ENCODE results near the gene CD300A.
A peak's percentile ranks its signal among the peaks of the same experiment; 100 is the strongest.

CD300A gene

DNA sequence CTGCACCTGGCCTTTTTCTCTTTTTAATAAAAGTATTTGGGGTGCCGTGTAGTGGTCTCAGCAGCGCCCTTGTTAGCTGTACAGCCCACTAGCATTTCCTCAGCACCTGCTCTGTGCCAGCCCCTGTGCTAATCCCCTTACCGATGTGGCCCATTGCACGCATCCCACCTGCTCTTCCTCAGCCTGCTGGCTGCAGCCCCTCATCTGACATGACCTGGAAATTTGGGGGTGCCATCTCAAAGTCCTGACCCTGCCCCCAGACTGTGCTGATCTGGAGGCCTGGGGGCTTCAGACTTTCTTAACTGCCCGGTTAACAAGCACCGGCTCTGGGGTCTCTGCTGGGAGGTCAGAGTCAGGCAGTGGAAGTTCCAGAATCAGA, 24.2 kb upstream of the CD300A start:
- Histone ChIP-seq H3K27ac (ENCODE audit: low read depth, low read length) (no peak overlapping the region), H2AFZ (ENCODE audit: low read length, unreplicated experiment) (no peak overlapping the region), H3K4me3 (ENCODE audit: low read depth, low read length) (no peak overlapping the region), H3K27me3 (ENCODE audit: insufficient read depth, low read length) (no peaks in the 10 kb centered on the region), H3K36me3 (ENCODE audit: insufficient read depth, low read length) (no peaks in the 10 kb centered on the region), H3K4me1 (ENCODE audit: control insufficient read depth, insufficient read depth, low read length, unreplicated experiment) (peaks cover 4% of the 10 kb centered on the region), H3K79me2 (ENCODE audit: control insufficient read depth, insufficient read depth, low read length, unreplicated experiment) (no peaks in the 10 kb centered on the region)

DNA sequence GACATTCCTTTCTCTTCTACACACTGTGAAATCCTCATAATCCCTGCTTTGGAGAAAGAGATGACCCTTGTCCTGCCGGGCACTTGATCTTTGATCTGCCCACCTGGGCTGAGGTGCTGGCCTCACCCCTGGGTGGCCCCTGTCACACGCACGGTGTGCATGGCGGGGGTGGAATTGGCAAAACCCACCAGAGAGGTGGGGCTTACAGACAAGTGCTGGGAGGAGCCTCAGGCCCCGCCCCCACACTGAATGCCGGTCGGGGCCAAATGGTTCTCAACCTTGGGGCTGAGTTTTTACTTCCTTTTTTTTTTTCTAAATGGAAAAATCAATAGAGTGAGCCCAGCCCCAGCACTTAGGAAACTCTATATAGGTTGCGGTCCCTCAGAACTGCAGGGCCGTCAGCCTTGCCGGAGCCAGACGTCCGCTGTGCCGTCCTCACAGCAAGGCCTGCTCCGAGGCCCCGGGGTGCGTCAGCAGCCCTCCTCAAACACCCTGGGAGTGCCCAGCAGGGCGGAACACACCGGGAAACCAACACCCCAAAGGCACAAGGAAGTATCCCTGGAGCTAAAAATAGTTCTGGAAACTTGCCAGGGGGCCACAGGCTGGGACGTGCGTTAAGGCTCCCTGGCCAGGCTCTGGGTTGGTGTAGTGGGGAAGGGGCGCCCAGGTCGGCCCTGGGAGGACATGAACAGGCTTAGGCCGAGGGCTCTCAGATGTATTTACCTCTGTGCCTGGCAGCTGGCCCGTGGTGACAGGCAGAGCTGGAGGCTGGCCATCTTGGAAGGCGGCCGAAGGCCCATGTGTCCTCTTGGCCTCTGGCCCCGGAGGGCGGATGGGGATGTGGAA, 23.5 kb upstream of the CD300A start:
- Histone ChIP-seq H3K4me1 (ENCODE audit: control insufficient read depth, insufficient read depth, low read length, unreplicated experiment) (peaks cover 4% of the 10 kb centered on the region), H2AFZ (ENCODE audit: low read length, unreplicated experiment) (no peak overlapping the region), H3K27ac (ENCODE audit: low read depth, low read length) (no peak overlapping the region), H3K27me3 (ENCODE audit: insufficient read depth, low read length) (no peaks in the 10 kb centered on the region), H3K4me3 (ENCODE audit: low read depth, low read length) (peak overlapping the region; percentile 8; the same call in 1 of the 2 replicates), H3K79me2 (ENCODE audit: control insufficient read depth, insufficient read depth, low read length, unreplicated experiment) (no peaks in the 10 kb centered on the region), H3K36me3 (ENCODE audit: insufficient read depth, low read length) (no peaks in the 10 kb centered on the region)

- H3K27me3 ChIP-seq (ENCODE audit: insufficient read depth, low read length): no peaks in the 10 kb centered on the region
- H3K4me1 ChIP-seq (ENCODE audit: control insufficient read depth, insufficient read depth, low read length, unreplicated experiment): peaks cover 4% of the 10 kb centered on the region
- no peak overlapping the region for H3K27ac ChIP-seq (ENCODE audit: low read depth, low read length)
- H3K36me3 ChIP-seq (ENCODE audit: insufficient read depth, low read length): no peaks in the 10 kb centered on the region
- H2AFZ ChIP-seq (ENCODE audit: low read length, unreplicated experiment): no peak overlapping the region
- H3K79me2 ChIP-seq (ENCODE audit: control insufficient read depth, insufficient read depth, low read length, unreplicated experiment): no peaks in the 10 kb centered on the region
- no peak overlapping the region for H3K4me3 ChIP-seq (ENCODE audit: low read depth, low read length)
Observed at GRCh38 chr17:74443516-74444296, 22.7 kb upstream of the CD300A start.

DNA sequence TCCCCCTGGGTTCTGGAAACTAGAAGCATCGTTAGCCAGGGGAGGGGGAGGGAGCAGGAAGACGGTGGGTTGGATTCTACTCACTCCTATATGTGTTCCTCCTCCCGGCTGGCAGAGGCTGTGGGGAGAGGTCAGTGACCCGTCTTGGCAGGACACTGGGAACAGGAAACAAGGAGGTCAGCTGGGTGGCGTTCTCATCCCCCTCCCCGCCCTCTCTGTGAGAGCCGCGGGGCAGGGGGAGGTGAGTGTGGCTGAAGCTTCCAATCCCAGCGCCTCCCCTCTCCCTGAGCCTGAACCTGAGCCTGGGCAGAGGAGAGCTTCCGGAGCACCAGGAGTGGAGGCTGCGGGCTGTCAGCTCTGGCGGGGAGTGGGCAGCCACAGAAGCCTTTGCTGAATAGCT, 22.0 kb upstream of the CD300A start:
- no peak overlapping the region for H3K27ac ChIP-seq (ENCODE audit: low read depth, low read length)
- no peaks in the 10 kb centered on the region for H3K27me3 ChIP-seq (ENCODE audit: insufficient read depth, low read length)
- no peaks in the 10 kb centered on the region for H3K36me3 ChIP-seq (ENCODE audit: insufficient read depth, low read length)
- H2AFZ ChIP-seq (ENCODE audit: low read length, unreplicated experiment): no peak overlapping the region
- peaks cover 4% of the 10 kb centered on the region for H3K4me1 ChIP-seq (ENCODE audit: control insufficient read depth, insufficient read depth, low read length, unreplicated experiment)
- no peak overlapping the region for H3K4me3 ChIP-seq (ENCODE audit: low read depth, low read length)
- no peaks in the 10 kb centered on the region for H3K79me2 ChIP-seq (ENCODE audit: control insufficient read depth, insufficient read depth, low read length, unreplicated experiment)

DNA sequence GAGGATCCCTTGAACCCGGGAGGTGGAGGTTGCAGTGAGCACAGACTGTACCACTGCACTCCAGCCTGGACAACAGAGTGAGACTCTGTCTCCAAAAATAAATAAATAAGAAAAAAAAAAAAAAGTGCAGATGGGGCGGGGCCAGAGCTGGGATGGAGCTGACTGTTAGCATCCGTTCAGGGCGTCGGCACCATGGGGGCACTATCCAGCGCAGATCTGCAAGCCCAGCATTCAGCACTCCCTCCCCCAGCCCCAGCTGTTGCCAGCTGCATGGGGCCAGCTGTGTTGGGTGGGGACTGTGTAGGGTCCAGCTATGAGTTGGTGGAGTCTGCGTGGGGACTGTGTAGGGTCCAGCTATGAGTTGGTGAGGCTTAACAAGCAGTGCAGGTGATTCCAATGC, 21.3 kb upstream of the CD300A start:
- H3K27ac ChIP-seq (ENCODE audit: low read depth, low read length): no peak overlapping the region

DNA sequence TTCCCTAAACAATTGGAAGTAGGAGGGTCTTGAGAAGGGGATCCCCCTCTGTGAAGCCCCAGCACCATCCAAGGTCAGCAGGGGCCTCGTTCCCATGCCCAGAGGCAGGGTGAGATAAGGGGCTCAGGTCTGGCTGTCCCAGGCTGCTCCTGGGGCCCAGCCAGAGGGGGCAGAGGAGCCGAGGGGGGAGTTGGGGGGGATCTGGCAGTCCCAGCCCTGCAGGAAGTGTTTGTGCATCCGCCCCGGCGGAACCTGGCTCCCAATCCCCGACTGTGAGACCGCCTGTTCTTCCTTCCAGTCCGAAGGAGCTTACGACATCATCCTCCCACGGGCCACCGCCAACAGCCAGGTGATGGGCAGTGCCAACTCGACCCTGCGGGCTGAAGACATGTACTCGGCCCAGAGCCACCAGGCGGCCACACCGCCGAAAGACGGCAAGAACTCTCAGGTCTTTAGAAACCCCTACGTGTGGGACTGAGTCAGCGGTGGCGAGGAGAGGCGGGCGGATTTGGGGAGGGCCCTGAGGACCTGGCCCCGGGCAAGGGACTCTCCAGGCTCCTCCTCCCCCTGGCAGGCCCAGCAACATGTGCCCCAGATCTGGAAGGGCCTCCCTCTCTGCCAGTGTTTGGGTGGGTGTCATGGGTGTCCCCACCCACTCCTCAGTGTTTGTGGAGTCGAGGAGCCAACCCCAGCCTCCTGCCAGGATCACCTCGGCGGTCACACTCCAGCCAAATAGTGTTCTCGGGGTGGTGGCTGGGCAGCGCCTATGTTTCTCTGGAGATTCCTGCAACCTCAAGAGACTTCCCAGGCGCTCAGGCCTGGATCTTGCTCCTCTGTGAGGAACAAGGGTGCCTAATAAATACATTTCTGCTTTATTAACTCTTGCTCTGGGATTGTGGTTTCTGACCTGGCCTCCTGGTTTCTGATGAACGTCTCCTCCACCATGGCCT, 19.6 kb upstream of the CD300A start:
- H3K4me3 ChIP-seq (ENCODE audit: low read depth, low read length): no peak overlapping the region
- no peak overlapping the region for H2AFZ ChIP-seq (ENCODE audit: low read length, unreplicated experiment)
- no peaks in the 10 kb centered on the region for H3K27me3 ChIP-seq (ENCODE audit: insufficient read depth, low read length)
- no peak overlapping the region for H3K27ac ChIP-seq (ENCODE audit: low read depth, low read length)
- no peaks in the 10 kb centered on the region for H3K79me2 ChIP-seq (ENCODE audit: control insufficient read depth, insufficient read depth, low read length, unreplicated experiment)
- no peaks in the 10 kb centered on the region for H3K36me3 ChIP-seq (ENCODE audit: insufficient read depth, low read length)
- peaks cover 4% of the 10 kb centered on the region for H3K4me1 ChIP-seq (ENCODE audit: control insufficient read depth, insufficient read depth, low read length, unreplicated experiment)

More for the DNA sequence above, 21.3 kb upstream of the CD300A start:
- Histone ChIP-seq H2AFZ (ENCODE audit: low read length, unreplicated experiment) (no peak overlapping the region), H3K79me2 (ENCODE audit: control insufficient read depth, insufficient read depth, low read length, unreplicated experiment) (no peaks in the 10 kb centered on the region), H3K36me3 (ENCODE audit: insufficient read depth, low read length) (no peaks in the 10 kb centered on the region), H3K27me3 (ENCODE audit: insufficient read depth, low read length) (no peaks in the 10 kb centered on the region), H3K4me1 (ENCODE audit: control insufficient read depth, insufficient read depth, low read length, unreplicated experiment) (peaks cover 4% of the 10 kb centered on the region), H3K4me3 (ENCODE audit: low read depth, low read length) (no peak overlapping the region)

DNA sequence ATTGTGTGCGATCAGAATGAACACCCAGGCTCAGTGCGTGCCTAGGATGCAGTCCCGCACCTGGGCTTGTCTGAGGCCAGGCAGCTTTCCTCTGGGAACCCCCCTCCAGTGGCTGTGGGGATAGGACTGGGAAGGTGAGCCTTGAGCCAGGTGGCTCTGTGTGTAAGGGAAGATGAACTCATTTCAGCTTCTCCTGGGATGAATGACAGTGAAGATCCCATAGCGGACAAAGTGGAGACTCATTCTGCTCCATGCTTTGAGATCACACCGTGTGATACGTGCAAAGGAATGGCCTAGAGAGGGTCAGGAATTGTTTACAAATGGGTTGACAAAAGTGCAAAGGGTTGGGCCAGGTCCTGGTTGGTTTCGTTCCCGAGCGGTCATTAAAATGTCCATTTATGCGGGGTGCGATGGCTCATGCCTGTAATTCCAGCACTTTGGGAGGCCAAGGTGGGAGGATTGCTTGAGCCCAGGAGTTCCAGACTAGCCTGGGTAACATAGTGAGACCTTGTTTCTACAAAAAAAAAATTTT, 18.7 kb upstream of the CD300A start:
- Histone ChIP-seq H3K4me1 (ENCODE audit: control insufficient read depth, insufficient read depth, low read length, unreplicated experiment) (peaks cover 4% of the 10 kb centered on the region), H3K27me3 (ENCODE audit: insufficient read depth, low read length) (0 out of 2 replicates have a peak, but pooled peaks cover 6% of the 10 kb centered on the region), H3K4me3 (ENCODE audit: low read depth, low read length) (no peak overlapping the region), H3K36me3 (ENCODE audit: insufficient read depth, low read length) (no peaks in the 10 kb centered on the region), H3K27ac (ENCODE audit: low read depth, low read length) (no peak overlapping the region), H3K79me2 (ENCODE audit: control insufficient read depth, insufficient read depth, low read length, unreplicated experiment) (no peaks in the 10 kb centered on the region), H2AFZ (ENCODE audit: low read length, unreplicated experiment) (no peak overlapping the region)

DNA sequence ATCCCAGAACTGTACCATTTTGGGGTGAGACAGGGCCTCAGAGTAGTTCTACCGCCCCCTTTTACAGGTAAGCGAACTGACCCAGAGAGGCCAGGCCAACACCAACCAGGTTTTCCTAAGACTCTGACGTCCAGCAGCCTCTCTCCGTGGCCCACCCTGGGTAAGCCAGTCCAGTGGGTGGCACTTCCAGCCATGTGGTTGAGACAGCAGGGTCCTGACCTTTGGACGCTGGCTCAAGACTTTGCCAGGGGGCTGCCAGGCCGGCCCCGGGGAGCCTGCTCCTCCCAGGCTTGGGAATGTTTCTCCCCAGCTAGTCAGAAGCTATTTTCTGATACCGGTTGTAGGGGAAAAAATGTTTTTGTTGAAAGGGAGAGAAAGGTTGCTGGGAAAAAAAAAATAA, 17.7 kb upstream of the CD300A start:
- H3K79me2 ChIP-seq (ENCODE audit: control insufficient read depth, insufficient read depth, low read length, unreplicated experiment): no peaks in the 10 kb centered on the region
- no peak overlapping the region for H3K4me3 ChIP-seq (ENCODE audit: low read depth, low read length)
- H3K27me3 ChIP-seq (ENCODE audit: insufficient read depth, low read length): peaks cover 15% of the 10 kb centered on the region; the same call in 1 of the 2 replicates
- H3K4me1 ChIP-seq (ENCODE audit: control insufficient read depth, insufficient read depth, low read length, unreplicated experiment): no peaks in the 10 kb centered on the region
- no peaks in the 10 kb centered on the region for H3K36me3 ChIP-seq (ENCODE audit: insufficient read depth, low read length)
- no peak overlapping the region for H3K27ac ChIP-seq (ENCODE audit: low read depth, low read length)
- no peak overlapping the region for H2AFZ ChIP-seq (ENCODE audit: low read length, unreplicated experiment)

DNA sequence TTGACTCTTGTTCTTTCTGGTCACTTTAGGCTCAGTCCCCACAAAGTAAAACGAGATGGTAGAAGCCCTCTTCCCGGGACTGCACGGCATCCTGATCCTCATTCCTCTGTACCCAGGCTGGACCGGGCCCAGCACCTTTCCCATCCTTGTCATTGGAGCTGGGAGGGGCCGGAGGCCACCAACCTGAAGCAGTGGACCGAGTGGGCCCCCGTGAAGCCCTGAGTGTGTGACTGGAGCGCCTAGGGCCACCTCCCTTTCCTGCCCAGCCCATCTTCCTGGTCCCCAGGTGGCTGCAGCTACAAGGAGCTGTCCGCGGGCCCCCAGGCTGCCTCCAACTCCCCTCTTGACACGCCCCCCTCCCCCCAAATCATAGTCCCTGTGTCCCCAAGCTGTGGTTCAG, 17.1 kb upstream of the CD300A start:
- Histone ChIP-seq H3K27ac (ENCODE audit: low read depth, low read length) (no peak overlapping the region), H2AFZ (ENCODE audit: low read length, unreplicated experiment) (no peak overlapping the region), H3K4me3 (ENCODE audit: low read depth, low read length) (no peak overlapping the region), H3K79me2 (ENCODE audit: control insufficient read depth, insufficient read depth, low read length, unreplicated experiment) (no peaks in the 10 kb centered on the region), H3K36me3 (ENCODE audit: insufficient read depth, low read length) (no peaks in the 10 kb centered on the region), H3K4me1 (ENCODE audit: control insufficient read depth, insufficient read depth, low read length, unreplicated experiment) (no peaks in the 10 kb centered on the region), H3K27me3 (ENCODE audit: insufficient read depth, low read length) (peaks cover 15% of the 10 kb centered on the region; the same call in 1 of the 2 replicates)

DNA sequence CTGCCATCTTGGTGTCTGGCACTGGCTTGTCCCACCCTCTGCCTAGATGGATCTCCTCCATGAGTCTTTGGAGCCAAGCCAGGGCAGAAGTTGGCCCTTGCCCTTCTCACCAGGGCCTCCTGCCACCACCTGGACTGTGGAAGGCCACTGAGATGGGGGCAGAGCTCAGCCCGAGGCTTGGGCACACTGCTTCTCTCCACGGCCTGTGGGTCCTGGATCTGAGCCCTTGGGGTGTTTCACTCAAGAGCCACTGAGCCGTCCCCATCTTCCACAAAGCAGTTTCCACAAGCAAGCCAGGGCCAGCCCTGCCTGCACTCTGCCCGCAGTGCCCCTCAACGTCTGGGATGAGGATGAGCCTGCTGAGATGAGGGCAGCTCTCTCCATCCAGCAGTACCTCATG, 16.7 kb upstream of the CD300A start:
- Histone ChIP-seq H3K79me2 (ENCODE audit: control insufficient read depth, insufficient read depth, low read length, unreplicated experiment) (no peaks in the 10 kb centered on the region), H3K27me3 (ENCODE audit: insufficient read depth, low read length) (peaks cover 15% of the 10 kb centered on the region; the same call in 1 of the 2 replicates), H3K4me3 (ENCODE audit: low read depth, low read length) (no peak overlapping the region), H3K27ac (ENCODE audit: low read depth, low read length) (no peak overlapping the region), H2AFZ (ENCODE audit: low read length, unreplicated experiment) (no peak overlapping the region), H3K36me3 (ENCODE audit: insufficient read depth, low read length) (no peaks in the 10 kb centered on the region), H3K4me1 (ENCODE audit: control insufficient read depth, insufficient read depth, low read length, unreplicated experiment) (no peaks in the 10 kb centered on the region)
